Right lobe of liver (tissue), 4 donors: ENCODE data around the gene ATG10.

Experiments used
- POLR2A ChIP-seq: fragments of 450-650 bp; IDR thresholded peaks from one replicate; pipeline ENCODE4 v1.6.1; 2017; ENCODE audit warnings: antibody characterized with exemption, mild to moderate bottlenecking
- TF ChIP-seq, protein P1 (sequence below), 4 donors: fragments of 200-600 bp in 3 of 4; fragments of 450-650 bp in 1 of 4; IDR thresholded peaks; one replicate each; pipeline versions ENCODE4 v1.5.1 to v1.8.0; 2016 to 2022; ENCODE audit warnings: antibody characterized with exemption in 4 of 4, mild to moderate bottlenecking in 2 of 4
- donor health status: DM: no; HTN: no; CAD: no.
- donor health status: DM: no; HTN: no; CAD: no.
- donor health status: DM: no; HTN: yes; CAD: no.

GRCh38 chr5:82163452-82164175 is 191.8 kb downstream of the ATG10 start:
- TF ChIP-seq POLR2A, result no peak
- TF ChIP-seq, protein P1, sequence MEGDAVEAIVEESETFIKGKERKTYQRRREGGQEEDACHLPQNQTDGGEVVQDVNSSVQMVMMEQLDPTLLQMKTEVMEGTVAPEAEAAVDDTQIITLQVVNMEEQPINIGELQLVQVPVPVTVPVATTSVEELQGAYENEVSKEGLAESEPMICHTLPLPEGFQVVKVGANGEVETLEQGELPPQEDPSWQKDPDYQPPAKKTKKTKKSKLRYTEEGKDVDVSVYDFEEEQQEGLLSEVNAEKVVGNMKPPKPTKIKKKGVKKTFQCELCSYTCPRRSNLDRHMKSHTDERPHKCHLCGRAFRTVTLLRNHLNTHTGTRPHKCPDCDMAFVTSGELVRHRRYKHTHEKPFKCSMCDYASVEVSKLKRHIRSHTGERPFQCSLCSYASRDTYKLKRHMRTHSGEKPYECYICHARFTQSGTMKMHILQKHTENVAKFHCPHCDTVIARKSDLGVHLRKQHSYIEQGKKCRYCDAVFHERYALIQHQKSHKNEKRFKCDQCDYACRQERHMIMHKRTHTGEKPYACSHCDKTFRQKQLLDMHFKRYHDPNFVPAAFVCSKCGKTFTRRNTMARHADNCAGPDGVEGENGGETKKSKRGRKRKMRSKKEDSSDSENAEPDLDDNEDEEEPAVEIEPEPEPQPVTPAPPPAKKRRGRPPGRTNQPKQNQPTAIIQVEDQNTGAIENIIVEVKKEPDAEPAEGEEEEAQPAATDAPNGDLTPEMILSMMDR (IDR thresholded peaks at IDR 0.05), result no peak
